ENCODE results near the gene TAAR8.
"Not testable (repeated sequence)": the region's sequence is repeated elsewhere in the genome, so short reads cannot be mapped to it uniquely, and the experiment has no call there.

TAAR8 gene

DNA sequence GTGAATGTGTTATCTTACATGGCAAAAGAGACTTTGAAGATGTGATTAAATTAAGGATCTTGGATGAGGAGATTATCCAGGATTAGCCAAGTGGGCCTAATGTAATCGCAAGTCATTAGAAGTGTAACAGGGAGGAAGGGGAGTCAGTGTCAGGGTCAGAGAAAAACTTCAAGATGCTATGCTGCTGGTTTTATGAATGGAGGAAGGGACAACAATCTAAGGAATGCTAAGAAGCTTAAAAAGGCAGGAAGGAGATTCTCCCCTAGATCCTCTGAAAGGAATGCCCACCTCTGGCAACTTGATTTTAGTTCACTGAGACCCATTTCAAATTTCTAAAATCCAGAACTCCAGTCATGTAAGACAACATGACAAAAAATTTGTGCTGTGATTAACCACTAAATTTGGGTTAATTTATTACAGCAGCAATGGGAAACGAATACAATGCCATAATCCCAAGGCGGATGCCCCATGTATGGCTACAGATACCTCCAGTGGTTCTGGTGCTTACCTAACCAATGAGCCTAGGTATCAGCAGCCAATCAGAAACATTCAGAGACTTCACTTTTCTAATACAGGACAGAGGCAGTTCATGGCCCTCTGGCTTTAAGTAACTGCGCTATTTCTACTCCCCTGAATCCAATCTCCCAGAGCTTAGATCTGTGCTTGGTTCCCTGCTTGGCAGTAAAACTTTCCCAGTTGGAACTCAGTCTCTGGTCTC is 3.6 kb upstream of the TAAR8 start:
- DNase-seq, result no peak

DNA sequence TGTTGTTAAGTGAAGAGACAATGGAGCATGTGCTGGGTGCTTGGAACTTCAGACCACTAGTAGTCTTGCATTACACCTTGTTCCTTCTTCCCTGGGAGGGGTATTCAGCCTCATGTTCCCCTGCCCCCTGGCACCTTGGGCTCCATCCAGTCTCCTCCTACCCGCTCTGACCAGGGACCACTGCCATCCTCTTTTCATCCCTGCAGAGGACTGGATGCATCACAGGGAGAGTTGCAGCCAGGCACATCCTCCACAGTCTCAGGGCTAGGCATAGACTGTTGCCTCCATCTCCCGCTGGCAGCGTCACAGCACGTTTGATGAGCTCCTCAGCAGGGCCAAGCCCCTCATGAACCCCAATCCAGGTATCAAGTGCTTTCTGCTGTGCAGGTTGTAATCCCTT is 1.3 kb upstream of the TAAR8 start:
- DNase-seq, result no peak

DNA sequence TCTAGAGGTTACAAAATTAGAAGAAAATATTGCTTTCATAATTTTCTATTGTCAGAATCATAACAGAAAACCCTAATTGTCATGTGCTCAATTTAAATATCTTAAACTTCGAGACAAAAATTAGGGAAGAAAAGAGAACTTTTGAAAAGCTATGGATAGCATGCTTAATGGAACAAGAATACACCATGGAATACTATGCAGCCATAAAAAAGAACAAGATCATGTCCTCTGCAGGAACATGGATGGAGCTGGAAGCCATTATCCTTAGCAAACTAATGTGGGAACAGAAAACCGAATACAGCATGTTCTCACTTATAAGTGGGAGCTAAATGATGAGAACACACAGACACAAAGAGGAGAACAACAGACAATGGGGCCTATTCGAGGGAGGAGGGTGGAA is 7.6 kb downstream of the TAAR8 start:
- DNase-seq, result not testable (repeated sequence)

DNA sequence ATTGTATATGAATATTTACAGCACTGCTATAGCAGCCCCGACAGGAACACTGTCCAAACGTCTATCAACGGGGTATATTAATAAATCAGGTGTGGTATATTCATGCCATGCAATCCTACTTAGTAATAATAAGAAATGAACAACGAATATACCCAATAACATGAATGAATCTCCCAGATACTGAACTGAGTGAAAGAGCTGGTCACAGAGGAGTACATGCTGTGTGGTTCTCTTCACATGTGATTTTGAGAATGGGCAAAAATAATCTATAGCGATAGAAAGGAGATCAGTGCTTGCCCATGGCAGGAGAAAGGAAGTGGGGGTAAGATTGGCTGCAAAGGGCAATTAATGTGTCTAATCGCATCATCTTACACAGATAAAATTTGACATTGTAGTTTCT is 13.9 kb downstream of the TAAR8 start:
- no peak for DNase-seq

DNA sequence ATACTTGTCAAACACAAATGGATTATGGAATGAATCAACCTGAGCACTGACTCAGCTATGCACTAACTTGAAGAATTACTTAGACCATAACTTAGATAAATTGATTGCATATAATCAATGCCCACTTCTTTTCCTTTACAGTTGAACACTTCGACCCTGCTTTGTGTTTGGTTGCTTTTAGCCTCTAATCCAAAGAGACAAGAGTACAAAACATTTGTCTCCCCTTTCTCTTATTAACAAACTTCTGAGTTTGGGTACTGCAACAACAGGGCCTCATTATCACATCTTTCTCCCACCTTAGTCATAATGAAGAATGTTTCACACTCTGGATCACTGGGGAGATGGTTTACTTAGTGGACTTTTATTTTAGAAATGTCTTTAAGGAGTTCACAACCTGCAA is 15.1 kb downstream of the TAAR8 start:
- DNase-seq, result no peak

DNA sequence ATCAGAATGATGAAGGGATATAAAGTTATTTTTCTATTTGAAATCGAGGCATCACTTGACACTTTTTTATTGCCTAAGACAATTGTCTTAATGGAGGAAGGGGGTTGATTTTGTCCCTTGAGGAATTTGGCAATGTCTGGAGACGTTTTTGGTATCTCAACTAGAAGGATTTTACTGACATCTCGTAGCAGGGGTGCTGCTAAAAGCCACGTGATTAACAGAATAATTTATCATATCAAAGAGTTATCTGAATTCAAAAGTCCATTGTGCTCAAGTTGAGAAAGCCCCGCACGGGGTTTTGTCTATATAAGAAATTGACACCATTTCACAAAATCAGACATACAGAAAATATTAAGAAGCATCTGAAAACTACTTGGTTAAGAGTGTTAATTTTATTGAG is 16.1 kb downstream of the TAAR8 start:
- DNase-seq, result no peak

DNA sequence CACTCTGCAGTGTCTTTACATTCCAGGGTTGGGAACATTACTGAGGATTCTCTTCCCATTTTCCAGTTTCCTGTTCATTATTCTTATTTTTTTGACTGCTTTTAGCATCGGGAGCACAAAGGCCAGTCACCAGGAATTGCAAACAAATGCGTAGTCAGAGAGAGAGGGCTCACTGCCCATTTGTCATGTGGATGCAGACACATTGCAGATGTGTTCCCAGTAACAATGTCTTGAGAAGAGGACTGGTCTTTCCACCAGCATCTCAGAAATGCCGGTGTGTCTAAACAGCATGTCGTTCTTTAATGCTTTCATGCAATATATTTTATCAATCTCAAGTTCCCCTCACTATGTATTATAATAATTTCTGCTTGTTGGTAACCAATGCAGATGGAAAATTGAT is 16.7 kb downstream of the TAAR8 start:
- DNase-seq, result no peak

DNA sequence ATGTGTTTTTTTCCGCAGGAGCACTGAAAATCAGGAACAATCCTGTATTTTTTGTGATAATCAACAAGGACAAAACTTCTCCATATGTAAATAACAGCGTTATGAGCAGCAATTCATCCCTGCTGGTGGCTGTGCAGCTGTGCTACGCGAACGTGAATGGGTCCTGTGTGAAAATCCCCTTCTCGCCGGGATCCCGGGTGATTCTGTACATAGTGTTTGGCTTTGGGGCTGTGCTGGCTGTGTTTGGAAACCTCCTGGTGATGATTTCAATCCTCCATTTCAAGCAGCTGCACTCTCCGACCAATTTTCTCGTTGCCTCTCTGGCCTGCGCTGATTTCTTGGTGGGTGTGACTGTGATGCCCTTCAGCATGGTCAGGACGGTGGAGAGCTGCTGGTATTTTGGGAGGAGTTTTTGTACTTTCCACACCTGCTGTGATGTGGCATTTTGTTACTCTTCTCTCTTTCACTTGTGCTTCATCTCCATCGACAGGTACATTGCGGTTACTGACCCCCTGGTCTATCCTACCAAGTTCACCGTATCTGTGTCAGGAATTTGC is 17.8 kb downstream of the TAAR8 start, which contains the start of gene TAAR6:
TSS of gene TAAR6 (plus strand) at position 102 of the 557 bp plus-strand sequence. CDS start at position 102, 0 bp downstream.
- no peak for DNase-seq

DNA sequence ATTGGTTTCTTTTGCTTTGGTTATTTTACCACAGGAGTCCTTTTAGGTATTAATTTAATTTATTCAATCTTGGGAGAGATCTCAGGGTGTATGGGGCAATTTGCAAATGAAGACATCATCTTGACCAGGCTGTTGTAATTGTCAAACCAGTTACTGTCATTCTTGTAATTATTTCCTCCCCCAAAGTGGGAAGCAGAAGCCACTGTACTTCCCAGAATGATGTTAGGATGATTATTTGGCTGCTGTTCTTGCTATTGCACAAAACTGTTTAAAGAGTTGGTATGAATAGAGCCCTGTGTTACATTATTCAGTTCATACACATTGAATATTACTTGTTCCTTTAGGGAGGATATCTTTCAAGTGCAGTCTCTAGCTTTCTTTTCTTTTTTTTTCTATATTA is 19.3 kb downstream of the TAAR8 start:
- no peak for DNase-seq

DNA sequence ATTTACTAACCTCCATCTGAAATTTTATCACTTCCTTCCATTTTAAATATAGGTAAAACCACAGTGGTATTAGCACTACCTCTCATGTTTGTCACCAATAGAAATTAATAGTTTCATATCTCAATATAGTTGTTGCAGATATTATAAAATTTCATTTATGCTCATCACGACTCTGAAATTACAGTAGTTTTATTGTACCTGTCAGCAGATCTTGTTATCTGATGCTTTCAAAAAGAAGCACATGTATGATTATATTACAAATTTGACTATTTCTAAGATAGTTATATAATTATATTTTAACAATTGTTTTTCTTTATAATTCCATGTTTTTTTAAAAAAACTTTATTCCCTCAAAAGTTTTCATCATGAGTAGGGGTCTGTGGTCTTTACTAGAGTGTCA is 32.2 kb downstream of the TAAR8 start:
- DNase-seq, result no peak

DNA sequence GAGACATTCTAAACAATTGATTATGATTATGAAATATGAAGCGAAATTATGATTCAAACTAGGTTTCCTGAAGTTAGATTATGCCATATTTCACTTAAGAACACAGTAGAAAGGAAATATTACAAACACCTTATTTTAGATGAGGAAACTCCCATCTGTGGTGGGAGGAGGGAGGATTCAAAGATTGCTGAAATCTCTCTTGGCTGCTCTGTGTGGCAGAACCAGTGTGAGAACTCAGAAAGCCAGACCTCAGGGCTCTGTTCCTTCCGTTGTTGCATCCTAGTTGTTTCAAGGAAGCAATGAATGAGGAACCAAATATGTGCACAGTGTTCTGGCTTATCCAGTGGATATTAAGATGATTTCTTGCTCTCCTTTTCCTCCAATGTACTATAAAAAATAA is 35.0 kb downstream of the TAAR8 start:
- DNase-seq, result no peak

DNA sequence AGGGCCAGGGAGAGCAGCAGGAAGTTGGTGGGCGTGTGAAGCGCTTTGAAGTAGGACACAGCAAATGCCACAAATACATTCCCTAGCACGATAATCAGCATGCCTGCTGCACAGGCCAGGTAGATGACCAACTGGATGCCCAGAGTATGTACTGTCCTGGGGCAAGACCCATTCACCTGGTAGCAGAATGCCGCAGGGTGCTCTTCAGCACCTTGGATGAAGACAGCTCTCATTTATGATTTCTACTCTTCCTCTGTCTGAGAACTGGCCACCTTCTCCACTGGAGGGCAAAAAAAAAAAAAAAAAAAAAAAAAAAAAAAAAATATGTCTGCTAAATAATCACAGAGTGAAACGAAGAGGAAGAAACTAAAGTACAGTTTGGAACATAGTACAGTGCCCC is 37.0 kb downstream of the TAAR8 start, which contains the start of gene TAAR5:
TSS of gene TAAR5 (minus strand) at position 288 of the 400 bp plus-strand sequence. CDS start at position 233, 55 bp downstream.
- no peak for DNase-seq

DNA sequence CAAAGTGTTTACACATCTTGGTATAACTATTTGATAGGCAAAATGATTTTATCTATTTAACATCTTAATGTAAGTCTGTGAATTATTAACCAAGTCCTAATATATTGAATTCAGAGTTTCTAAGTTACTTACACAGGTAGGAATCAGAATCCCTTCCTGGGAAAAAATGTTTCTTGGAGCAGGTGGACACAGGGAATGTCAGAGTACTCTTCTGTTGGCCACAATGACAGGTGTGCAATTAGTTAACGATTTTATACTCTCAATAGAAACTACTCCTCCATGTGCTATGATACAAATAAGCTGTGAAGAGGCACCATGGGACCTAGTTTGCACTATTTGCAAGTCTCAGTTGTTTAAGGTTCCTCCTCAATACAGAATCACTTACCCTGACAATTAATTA is 37.9 kb downstream of the TAAR8 start:
- DNase-seq, result no peak

DNA sequence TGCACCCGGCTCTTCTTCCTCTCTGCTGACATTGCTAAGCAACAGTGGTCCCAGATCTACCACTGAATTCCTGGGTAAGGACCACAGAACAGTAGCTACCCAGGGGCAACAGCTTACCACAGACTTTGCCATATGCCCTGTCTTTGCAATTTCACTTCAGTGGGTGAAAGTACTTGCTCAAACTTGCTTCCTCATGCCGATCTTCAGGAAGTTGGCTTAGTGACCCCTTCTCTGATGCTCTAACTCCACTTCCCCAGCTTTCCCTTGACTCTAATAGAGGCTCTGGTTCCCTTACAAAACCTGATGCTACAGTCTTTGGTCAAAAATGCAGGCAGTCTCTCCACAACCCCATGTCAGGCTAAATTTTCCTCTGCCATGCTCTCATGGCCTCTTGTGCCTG is 40.4 kb downstream of the TAAR8 start:
- DNase-seq, result no peak

DNA sequence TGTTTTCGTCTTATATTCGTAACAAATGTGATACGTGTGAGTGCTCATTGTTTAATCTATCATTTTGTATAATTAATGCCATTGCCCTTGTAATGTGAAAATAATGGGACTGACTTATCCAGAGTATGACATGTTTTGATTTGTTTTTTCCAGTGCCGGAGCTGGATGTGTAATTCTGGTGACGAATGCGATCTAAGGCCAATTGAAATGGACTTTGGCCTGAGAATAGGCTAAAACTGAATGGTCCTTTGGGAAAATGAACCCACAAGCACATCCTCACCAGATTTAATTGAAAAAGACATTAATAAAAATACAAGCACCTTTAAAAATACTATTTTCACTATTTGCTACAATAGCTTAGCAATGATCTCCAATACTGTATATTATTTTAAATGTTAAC is 43.7 kb downstream of the TAAR8 start:
- no peak for DNase-seq

DNA sequence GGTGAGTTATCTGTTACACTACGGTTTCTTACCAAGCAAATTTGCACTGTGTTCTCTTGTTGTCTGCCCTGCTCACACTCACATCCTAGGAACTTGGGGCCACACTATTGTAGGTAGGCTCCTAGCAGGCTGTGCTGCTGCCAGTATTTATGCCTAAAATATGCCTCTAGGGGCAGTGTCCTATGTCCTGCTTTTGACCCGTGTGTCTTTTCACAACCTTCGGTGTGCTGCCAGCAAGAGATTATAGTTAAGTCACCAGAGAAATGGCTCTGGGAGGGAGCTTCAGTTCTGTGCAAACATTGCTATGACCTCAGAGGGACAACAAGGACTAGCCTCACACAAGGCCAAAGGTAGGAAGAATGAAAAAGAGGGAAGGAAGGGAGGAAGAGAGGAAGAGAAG is 46.0 kb downstream of the TAAR8 start:
- no peak for DNase-seq

DNA sequence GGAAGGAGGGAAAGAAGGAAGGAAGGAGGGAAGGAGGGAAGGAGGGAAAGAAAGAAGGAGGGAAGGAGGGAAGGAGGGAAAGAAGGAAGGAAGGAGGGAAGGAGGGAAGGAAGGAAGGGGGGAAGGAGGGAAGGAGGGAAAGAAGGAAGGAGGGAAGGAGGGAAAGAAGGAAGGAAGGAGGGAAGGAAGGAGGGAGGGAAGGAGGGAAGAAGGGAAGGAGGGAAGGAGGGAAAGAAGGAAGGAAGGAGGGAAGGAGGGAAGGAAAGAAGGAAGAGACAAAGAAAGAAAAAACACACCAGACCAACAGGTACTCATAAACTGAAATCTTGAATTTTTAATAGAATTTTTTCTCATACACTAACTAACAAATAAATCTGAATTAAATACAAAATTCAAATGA is 48.4 kb downstream of the TAAR8 start:
- DNase-seq, result not testable (repeated sequence)

All from activated CD4-positive, alpha-beta T cell treated with anti-CD3 and anti-CD28 coated beads, Interleukin-10, Interleukin-2, amounts not matched to agents 100 ng/mL and 50 ng/mL, durations not matched to agents 16 hours and 8 hours (primary cell).